ENCODE data around the gene LAMA4.

DNA sequence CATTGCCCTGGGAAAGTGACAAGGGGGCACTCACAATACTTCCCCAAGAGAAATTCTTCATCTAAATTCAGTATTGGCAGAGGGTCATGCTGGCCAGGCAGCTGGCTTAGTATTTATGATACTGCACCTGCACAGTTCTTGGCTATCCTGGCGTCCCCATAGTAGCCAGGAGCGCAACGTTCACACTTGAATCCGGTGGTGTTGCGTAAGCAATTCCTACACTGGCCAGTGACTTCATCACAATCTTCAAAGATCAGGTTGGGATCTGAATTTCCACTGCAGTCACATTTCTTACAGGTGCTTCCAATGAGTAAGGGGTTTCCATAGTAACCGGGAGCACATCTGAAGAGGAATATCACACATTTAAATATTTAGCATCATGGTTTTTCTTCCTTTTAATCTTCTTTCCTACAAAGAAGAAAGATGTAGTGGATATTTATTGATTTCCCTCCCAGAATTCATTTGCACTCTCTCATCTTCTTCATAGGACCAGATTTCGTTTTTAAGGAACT is 62.8 kb downstream of the LAMA4 start:
- TF ChIP-seq EZH2 (IDR thresholded peaks at IDR 0.05; ENCODE audit: low read length, unreplicated experiment): no peak
- TF ChIP-seq, protein P1, sequence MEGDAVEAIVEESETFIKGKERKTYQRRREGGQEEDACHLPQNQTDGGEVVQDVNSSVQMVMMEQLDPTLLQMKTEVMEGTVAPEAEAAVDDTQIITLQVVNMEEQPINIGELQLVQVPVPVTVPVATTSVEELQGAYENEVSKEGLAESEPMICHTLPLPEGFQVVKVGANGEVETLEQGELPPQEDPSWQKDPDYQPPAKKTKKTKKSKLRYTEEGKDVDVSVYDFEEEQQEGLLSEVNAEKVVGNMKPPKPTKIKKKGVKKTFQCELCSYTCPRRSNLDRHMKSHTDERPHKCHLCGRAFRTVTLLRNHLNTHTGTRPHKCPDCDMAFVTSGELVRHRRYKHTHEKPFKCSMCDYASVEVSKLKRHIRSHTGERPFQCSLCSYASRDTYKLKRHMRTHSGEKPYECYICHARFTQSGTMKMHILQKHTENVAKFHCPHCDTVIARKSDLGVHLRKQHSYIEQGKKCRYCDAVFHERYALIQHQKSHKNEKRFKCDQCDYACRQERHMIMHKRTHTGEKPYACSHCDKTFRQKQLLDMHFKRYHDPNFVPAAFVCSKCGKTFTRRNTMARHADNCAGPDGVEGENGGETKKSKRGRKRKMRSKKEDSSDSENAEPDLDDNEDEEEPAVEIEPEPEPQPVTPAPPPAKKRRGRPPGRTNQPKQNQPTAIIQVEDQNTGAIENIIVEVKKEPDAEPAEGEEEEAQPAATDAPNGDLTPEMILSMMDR (conservative IDR thresholded peaks at IDR 0.05; ENCODE audit: low read depth, low read length): no peak
- TF ChIP-seq EZH2phosphoT487 (IDR thresholded peaks at IDR 0.05; ENCODE audit: borderline replicate concordance, low read length): no peak
